GM23338 (cell line): ENCODE data around the gene GGCX. TPM values are rescaled to one million over a fixed set of nuclear protein-coding genes. Genes with fewer than 3 reads are reported as not detected.
A peak's percentile ranks its signal among the peaks of the same experiment; 100 is the strongest.

Source experiments
- ATAC-seq: fragments of 200-7000 bp; cut with Tn5 transposase; 3 replicates; pipeline ENCODE4 v1.9.1; 2020
- DNase-seq: peaks from one replicate; pipeline ENCODE4 v3.0.0-alpha.2; 2015; ENCODE audit warnings: low spot score
- H2AFZ ChIP-seq: fragments of 200-600 bp; sonication (generic); 2 replicates; pipeline ENCODE4 v1.8.0; 2016; ENCODE audit warnings: antibody characterized with exemption, mild to moderate bottlenecking, moderate library complexity
- H3F3A ChIP-seq: fragments of 200-600 bp; sonication (generic); replicated peaks from 2 replicates; pipeline ENCODE4 v1.8.0; 2017; ENCODE audit warnings: antibody characterized with exemption, mixed run types, low read depth
- H3K27ac ChIP-seq: fragments of 200-600 bp; sonication (generic); 2 replicates; pipeline ENCODE4 v1.6.1; 2016; ENCODE audit warnings: low read depth
- H3K27me3 ChIP-seq: fragments of 200-600 bp; sonication (generic); 2 replicates; pipeline ENCODE4 v1.8.0; 2016; ENCODE audit warnings: mild to moderate bottlenecking, mixed run types, moderate library complexity; ENCODE audit not compliant: insufficient read depth
- H3K36me3 ChIP-seq: fragments of 200-600 bp; sonication (generic); 2 replicates; pipeline ENCODE4 v1.8.0; 2016; ENCODE audit warnings: mild to moderate bottlenecking; ENCODE audit not compliant: insufficient read depth
- H3K4me1 ChIP-seq: fragments of 200-600 bp; sonication (generic); 2 replicates; pipeline ENCODE4 v1.8.0; 2016; ENCODE audit warnings: mild to moderate bottlenecking, moderate library complexity; ENCODE audit not compliant: insufficient read depth
- H3K4me2 ChIP-seq: fragments of 200-600 bp; sonication (generic); 2 replicates; pipeline ENCODE4 v1.7.1; 2017; ENCODE audit warnings: mixed run types
- H3K4me3 ChIP-seq: fragments of 200-600 bp; sonication (generic); 2 replicates; pipeline ENCODE4 v1.6.1; 2016; ENCODE audit warnings: mixed run types
- H3K79me2 ChIP-seq: fragments of 200-600 bp; sonication (generic); replicated peaks from 2 replicates; pipeline ENCODE4 v1.8.0; 2017; ENCODE audit warnings: mild to moderate bottlenecking; ENCODE audit not compliant: insufficient read depth
- H3K9me2 ChIP-seq: fragments of 200-600 bp; sonication (generic); 2 replicates; pipeline ENCODE4 v1.8.0; 2017; ENCODE audit not compliant: insufficient read depth
- H4K20me1 ChIP-seq: fragments of 200-600 bp; sonication (generic); replicated peaks from 2 replicates; pipeline ENCODE4 v1.8.0; 2017; ENCODE audit warnings: mild to moderate bottlenecking; ENCODE audit not compliant: insufficient read depth
- H3K27ac Mint-ChIP-seq: 2 replicates; pipeline ENCODE4 v1.8.0; 2020; ENCODE audit warnings: inconsistent platforms, mild to moderate bottlenecking, moderate library complexity, mixed read lengths
- H3K27me3 Mint-ChIP-seq: 3 replicates; pipeline ENCODE4 v1.8.0; 2022; ENCODE audit warnings: low read depth, mild to moderate bottlenecking, moderate library complexity, mixed read lengths, inconsistent platforms; ENCODE audit not compliant: insufficient read depth, poor library complexity
- H3K36me3 Mint-ChIP-seq: 3 replicates; pipeline ENCODE4 v1.8.0; 2021; ENCODE audit warnings: low read depth, mild to moderate bottlenecking, inconsistent platforms, moderate library complexity, mixed read lengths
- H3K4me1 Mint-ChIP-seq: 3 replicates; pipeline ENCODE4 v1.8.0; 2020; ENCODE audit warnings: mild to moderate bottlenecking, inconsistent platforms, mixed read lengths
- H3K4me3 Mint-ChIP-seq: 3 replicates; pipeline ENCODE4 v1.8.0; 2021; ENCODE audit warnings: moderate library complexity, mild to moderate bottlenecking, inconsistent platforms, mixed read lengths
- H3K9me3 Mint-ChIP-seq: 3 replicates; pipeline ENCODE4 v1.8.0; 2020; ENCODE audit warnings: moderate library complexity, mild to moderate bottlenecking, inconsistent platforms, mixed read lengths
- CREB1 ChIP-seq: fragments of 250-450 bp; sonication (Bioruptor Pico); IDR thresholded peaks from 2 replicates; pipeline ENCODE4 v1.5.0; 2020; ENCODE audit warnings: low read depth, mild to moderate bottlenecking, moderate library complexity
- CTCF ChIP-seq, 2 experiments: fragments of 200-600 bp in 1 of 2; sonication (generic) in 1 of 2; conservative IDR thresholded peaks; 2 replicates each; pipeline versions ENCODE4 v1.5.1 to v1.6.1; 2016 to 2017; ENCODE audit warnings: antibody characterized with exemption in 2 of 2, low read depth in 2 of 2, mild to moderate bottlenecking in 2 of 2, moderate library complexity in 1 of 2
- EZH2 ChIP-seq: fragments of 200-600 bp; sonication (generic); IDR thresholded peaks from one replicate; pipeline ENCODE4 v1.8.0; 2017; ENCODE audit warnings: antibody characterized with exemption, mild to moderate bottlenecking, low read depth; ENCODE audit not compliant: unreplicated experiment
- EZH2phosphoT487 ChIP-seq: fragments of 200-600 bp; sonication (generic); IDR thresholded peaks from one replicate; pipeline ENCODE4 v1.8.1; 2018; ENCODE audit warnings: antibody characterized with exemption; ENCODE audit not compliant: unreplicated experiment
- JUNB ChIP-seq: IDR thresholded peaks from one replicate; pipeline ENCODE4 v1.6.1; 2016; ENCODE audit warnings: antibody characterized with exemption; ENCODE audit not compliant: unreplicated experiment
- NANOG ChIP-seq: IDR thresholded peaks from 2 replicates; pipeline ENCODE4 v1.6.1; 2016; ENCODE audit warnings: antibody characterized with exemption, borderline replicate concordance
- POLR2AphosphoS5 ChIP-seq: IDR thresholded peaks from 2 replicates; pipeline ENCODE4 v1.6.1; 2016; ENCODE audit warnings: antibody characterized with exemption, low read depth
- STAT1 ChIP-seq: IDR thresholded peaks from one replicate; pipeline ENCODE4 v1.6.1; 2016; ENCODE audit warnings: antibody characterized with exemption; ENCODE audit not compliant: unreplicated experiment
- ZNF114 ChIP-seq: fragments of 250-450 bp; sonication (Bioruptor Pico); IDR thresholded peaks from 2 replicates; pipeline ENCODE4 v1.5.0; 2020; ENCODE audit warnings: mild to moderate bottlenecking, moderate library complexity
- ZNF331 ChIP-seq: fragments of 250-450 bp; sonication (Bioruptor Pico); IDR thresholded peaks from 2 replicates; pipeline ENCODE4 v1.5.0; 2020; ENCODE audit warnings: low read depth, mild to moderate bottlenecking, moderate library complexity
- ZNF462 ChIP-seq: fragments of 250-450 bp; sonication (Bioruptor Pico); IDR thresholded peaks from 2 replicates; pipeline ENCODE4 v1.5.0; 2020; ENCODE audit warnings: mild to moderate bottlenecking, moderate library complexity
- polyA plus RNA-seq: library from polyadenylated mRNA; unstranded; fragments of >200 nt; fragmentation: Nextera tagmentation; extraction: Ambion mirVana; gene quantifications from 2 replicates; pipeline ENCODE4 v1.2.1, GENCODE V29; 2016
- total RNA-seq: library from RNA; depleted of rRNA; stranded (reverse); fragments of >200 nt; shearing (Covaris generic); gene quantifications from 2 replicates; pipeline ENCODE4 v1.2.3, GENCODE V29; 2014
- TF ChIP-seq, protein P1 (sequence below): IDR thresholded peaks from 2 replicates; pipeline ENCODE4 v1.6.1; 2016; ENCODE audit warnings: antibody characterized with exemption
- TF ChIP-seq, protein P2 (sequence below): IDR thresholded peaks from one replicate; pipeline ENCODE4 v1.6.1; 2018; ENCODE audit warnings: antibody characterized with exemption; ENCODE audit not compliant: unreplicated experiment

GGCX gene
- total and polyA plus RNA-seq, 2 experiments from 2014 or later, result 14.4 to 36.2 TPM

- Histone ChIP-seq H3K27ac (no peak overlapping the region), H3K4me3 (peak overlapping the region; percentile 96), H3K79me2 (peaks cover 33% of the 10 kb centered on the region), H4K20me1 (peaks cover 20% of the 10 kb centered on the region), H3K9me2 (no peaks in the 10 kb centered on the region), H3K27me3 (no peaks in the 10 kb centered on the region), H3K36me3 (no peaks in the 10 kb centered on the region; the same call in 1 of the 2 replicates), H3K4me2 (peak overlapping the region; percentile 93), H3F3A (0 out of 2 replicates have a peak, but pooled peaks cover 8% of the 10 kb centered on the region), H2AFZ (no peak overlapping the region), H3K4me1 (peaks cover 8% of the 10 kb centered on the region)
- H3K4me1 Mint-ChIP-seq, result peaks cover 9% of the 10 kb centered on the region
- H3K27ac Mint-ChIP-seq, result no peak overlapping the region
- peaks cover 3% of the 10 kb centered on the region; the same call in 1 of the 3 replicates for H3K9me3 Mint-ChIP-seq
- peak overlapping the region; percentile 86 for H3K4me3 Mint-ChIP-seq
- peaks cover 14% of the 10 kb centered on the region; the same call in 1 of the 3 replicates for H3K36me3 Mint-ChIP-seq
- DNase-seq (no peak), ATAC-seq (no peak)
- TF ChIP-seq ZNF462 (CRISPR knock-in tag), result no peak
- TF ChIP-seq EZH2phosphoT487, result no peak
- no peak for TF ChIP-seq POLR2AphosphoS5
- TF ChIP-seq ZNF331 (CRISPR knock-in tag), result no peak
- no peak for TF ChIP-seq JUNB
- no peak for TF ChIP-seq CREB1
- no peak for TF ChIP-seq ZNF114
- TF ChIP-seq NANOG, result no peak
- TF ChIP-seq STAT1, result no peak
- TF ChIP-seq, protein P1, sequence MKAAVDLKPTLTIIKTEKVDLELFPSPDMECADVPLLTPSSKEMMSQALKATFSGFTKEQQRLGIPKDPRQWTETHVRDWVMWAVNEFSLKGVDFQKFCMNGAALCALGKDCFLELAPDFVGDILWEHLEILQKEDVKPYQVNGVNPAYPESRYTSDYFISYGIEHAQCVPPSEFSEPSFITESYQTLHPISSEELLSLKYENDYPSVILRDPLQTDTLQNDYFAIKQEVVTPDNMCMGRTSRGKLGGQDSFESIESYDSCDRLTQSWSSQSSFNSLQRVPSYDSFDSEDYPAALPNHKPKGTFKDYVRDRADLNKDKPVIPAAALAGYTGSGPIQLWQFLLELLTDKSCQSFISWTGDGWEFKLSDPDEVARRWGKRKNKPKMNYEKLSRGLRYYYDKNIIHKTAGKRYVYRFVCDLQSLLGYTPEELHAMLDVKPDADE, result no peak
- no peak for TF ChIP-seq EZH2
- TF ChIP-seq, protein P2, sequence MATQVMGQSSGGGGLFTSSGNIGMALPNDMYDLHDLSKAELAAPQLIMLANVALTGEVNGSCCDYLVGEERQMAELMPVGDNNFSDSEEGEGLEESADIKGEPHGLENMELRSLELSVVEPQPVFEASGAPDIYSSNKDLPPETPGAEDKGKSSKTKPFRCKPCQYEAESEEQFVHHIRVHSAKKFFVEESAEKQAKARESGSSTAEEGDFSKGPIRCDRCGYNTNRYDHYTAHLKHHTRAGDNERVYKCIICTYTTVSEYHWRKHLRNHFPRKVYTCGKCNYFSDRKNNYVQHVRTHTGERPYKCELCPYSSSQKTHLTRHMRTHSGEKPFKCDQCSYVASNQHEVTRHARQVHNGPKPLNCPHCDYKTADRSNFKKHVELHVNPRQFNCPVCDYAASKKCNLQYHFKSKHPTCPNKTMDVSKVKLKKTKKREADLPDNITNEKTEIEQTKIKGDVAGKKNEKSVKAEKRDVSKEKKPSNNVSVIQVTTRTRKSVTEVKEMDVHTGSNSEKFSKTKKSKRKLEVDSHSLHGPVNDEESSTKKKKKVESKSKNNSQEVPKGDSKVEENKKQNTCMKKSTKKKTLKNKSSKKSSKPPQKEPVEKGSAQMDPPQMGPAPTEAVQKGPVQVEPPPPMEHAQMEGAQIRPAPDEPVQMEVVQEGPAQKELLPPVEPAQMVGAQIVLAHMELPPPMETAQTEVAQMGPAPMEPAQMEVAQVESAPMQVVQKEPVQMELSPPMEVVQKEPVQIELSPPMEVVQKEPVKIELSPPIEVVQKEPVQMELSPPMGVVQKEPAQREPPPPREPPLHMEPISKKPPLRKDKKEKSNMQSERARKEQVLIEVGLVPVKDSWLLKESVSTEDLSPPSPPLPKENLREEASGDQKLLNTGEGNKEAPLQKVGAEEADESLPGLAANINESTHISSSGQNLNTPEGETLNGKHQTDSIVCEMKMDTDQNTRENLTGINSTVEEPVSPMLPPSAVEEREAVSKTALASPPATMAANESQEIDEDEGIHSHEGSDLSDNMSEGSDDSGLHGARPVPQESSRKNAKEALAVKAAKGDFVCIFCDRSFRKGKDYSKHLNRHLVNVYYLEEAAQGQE, result no peak
- no peak for TF ChIP-seq CTCF (conservative IDR thresholded peaks at IDR 0.05; ENCODE audit: low read depth in 2 of 2)
- H3K27me3 Mint-ChIP-seq, result peaks cover 25% of the 10 kb centered on the region
Measured at GRCh38 chr2:85600951-85601770, 39.9 kb upstream of the GGCX start.
